HepG2 (cell line): ENCODE data around the gene TPGS1. TPM values are rescaled to one million over a fixed set of nuclear protein-coding genes. Genes with fewer than 3 reads are reported as not detected.

Source experiments
- CENPX ChIP-seq: sonication (generic); formaldehyde crosslinking; IDR thresholded peaks from 2 replicates; pipeline ENCODE4 v1.9.0; 2021; ENCODE audit warnings: mild to moderate bottlenecking, missing genetic modification reagents, moderate library complexity
- EEA1 ChIP-seq: sonication (generic); formaldehyde crosslinking; IDR thresholded peaks from 2 replicates; pipeline ENCODE4 v1.5.1; 2020; ENCODE audit warnings: mild to moderate bottlenecking, missing genetic modification reagents, borderline replicate concordance
- HDAC1 ChIP-seq: sonication (generic); formaldehyde crosslinking; IDR thresholded peaks from 2 replicates; pipeline ENCODE4 v1.5.1; 2020; ENCODE audit warnings: mild to moderate bottlenecking, missing genetic modification reagents
- IKZF4 ChIP-seq: sonication (generic); formaldehyde crosslinking; IDR thresholded peaks from 2 replicates; pipeline ENCODE4 v1.5.1; 2020; ENCODE audit warnings: borderline replicate concordance, mild to moderate bottlenecking, low read depth, missing genetic modification reagents; ENCODE audit errors: not compliant biosample characterization
- KDM1A ChIP-seq: IDR thresholded peaks from 2 replicates; pipeline ENCODE4 v1.6.1; 2016; ENCODE audit warnings: missing compliant biosample characterization
- MEIS2 ChIP-seq: sonication (generic); formaldehyde crosslinking; IDR thresholded peaks from 2 replicates; pipeline ENCODE4 v1.9.0; 2021; ENCODE audit warnings: mild to moderate bottlenecking, missing genetic modification reagents
- NONO ChIP-seq, 2 experiments: fragments of 450-650 bp in 1 of 2; sonication (generic) in 1 of 2; formaldehyde crosslinking in 1 of 2; IDR thresholded peaks in 1 of 2; conservative IDR thresholded peaks in 1 of 2; 2 replicates each; pipeline versions ENCODE4 v1.6.1 to v1.8.0; 2017 to 2022; ENCODE audit warnings: mild to moderate bottlenecking in 1 of 2, missing genetic modification reagents in 1 of 2, moderate library complexity in 1 of 2
- RNF2 ChIP-seq: fragments of 450-650 bp; conservative IDR thresholded peaks from 2 replicates; pipeline ENCODE4 v1.6.1; 2016; ENCODE audit warnings: low read depth
- SIN3A ChIP-seq: IDR thresholded peaks from 2 replicates; pipeline ENCODE4 v1.6.1; 2011; ENCODE audit warnings: low read depth, mild to moderate bottlenecking, control low read depth, low read length, borderline replicate concordance
- ZBTB8A ChIP-seq: sonication (generic); formaldehyde crosslinking; IDR thresholded peaks from 2 replicates; pipeline ENCODE4 v1.4.0; 2020; ENCODE audit warnings: mild to moderate bottlenecking, low read depth, missing genetic modification reagents, borderline replicate concordance
- ZNF557 ChIP-seq: sonication (generic); formaldehyde crosslinking; IDR thresholded peaks from 2 replicates; pipeline ENCODE4 v1.4.0; 2020; ENCODE audit warnings: missing genetic modification reagents
- ZNF574 ChIP-seq: sonication (generic); formaldehyde crosslinking; IDR thresholded peaks from 2 replicates; pipeline ENCODE4 v1.4.0; 2020; ENCODE audit warnings: missing genetic modification reagents
- ZNF576 ChIP-seq: sonication (generic); formaldehyde crosslinking; IDR thresholded peaks from 2 replicates; pipeline ENCODE4 v1.4.0; 2020; ENCODE audit warnings: mild to moderate bottlenecking, missing genetic modification reagents
- ZNF607 ChIP-seq: sonication (generic); formaldehyde crosslinking; IDR thresholded peaks from 2 replicates; pipeline ENCODE4 v1.5.1; 2020; ENCODE audit warnings: missing genetic modification reagents, mild to moderate bottlenecking, borderline replicate concordance
- ZNF614 ChIP-seq: IDR thresholded peaks from 2 replicates; pipeline ENCODE4 v1.6.1; 2018; ENCODE audit warnings: missing biosample characterization, missing genetic modification reagents, inconsistent platforms, borderline replicate concordance
- ZSCAN30 ChIP-seq: sonication (generic); formaldehyde crosslinking; IDR thresholded peaks from 2 replicates; pipeline ENCODE4 v1.5.0; 2020; ENCODE audit warnings: mild to moderate bottlenecking, missing genetic modification reagents
- polyA plus RNA-seq, 8 experiments: library from polyadenylated mRNA; depleted of rRNA in 3 of 8; stranded (reverse) in 7 of 8; unstranded in 1 of 8; fragments of >200 nt; fragmentation: Illumina TruSeq in 4 of 8; extraction: Trizol in 4 of 8; gene quantifications; 2 replicates each; pipeline versions ENCODE4 v1.2.1 to v1.2.3, GENCODE V29; 2011 to 2016; ENCODE audit warnings: low read depth in 4 of 8, missing spikeins in 1 of 8, mixed read lengths in 1 of 8; ENCODE audit not compliant: insufficient read depth in 1 of 8
- total RNA-seq, 5 experiments: library from RNA; depleted of rRNA; stranded (reverse); fragments of >200 nt; fragmentation: Illumina TruSeq; extraction: Trizol; gene quantifications; 2 replicates each; pipeline ENCODE4 v1.2.3, GENCODE V29; 2016; ENCODE audit warnings: low read depth in 1 of 5
- TF ChIP-seq, protein P1 (sequence below): sonication (generic); formaldehyde crosslinking; IDR thresholded peaks from 2 replicates; pipeline ENCODE4 v1.4.0; 2020; ENCODE audit warnings: mild to moderate bottlenecking, missing genetic modification reagents
- TF ChIP-seq, protein P2 (sequence below): sonication (generic); formaldehyde crosslinking; IDR thresholded peaks from 2 replicates; pipeline ENCODE4 v1.9.0; 2022; ENCODE audit warnings: missing genetic modification reagents, mild to moderate bottlenecking, borderline replicate concordance

Gene TPGS1
- total and polyA plus RNA-seq, 2 of the 13 experiments (the other 11 are each of a cell fraction or from before 2014, with no cell fraction given): 1.1 to 6.2 TPM

GRCh38 chr19:507286-508203 lies at the start of gene TPGS1 (continued):
- peak; percentile 47 for TF ChIP-seq IKZF4 (CRISPR knock-in tag)
- no peak for TF ChIP-seq CENPX
- no peak for TF ChIP-seq EEA1 (CRISPR knock-in tag)
- TF ChIP-seq ZNF557 (CRISPR knock-in tag): no peak
- TF ChIP-seq SIN3A: no peak
- no peak for TF ChIP-seq ZNF576 (CRISPR knock-in tag)
- TF ChIP-seq ZNF574: peak; percentile 95
- TF ChIP-seq ZNF607: peak; percentile 92; the same call in 1 of the 2 replicates
- TF ChIP-seq KDM1A: no peak
- TF ChIP-seq, protein P1, sequence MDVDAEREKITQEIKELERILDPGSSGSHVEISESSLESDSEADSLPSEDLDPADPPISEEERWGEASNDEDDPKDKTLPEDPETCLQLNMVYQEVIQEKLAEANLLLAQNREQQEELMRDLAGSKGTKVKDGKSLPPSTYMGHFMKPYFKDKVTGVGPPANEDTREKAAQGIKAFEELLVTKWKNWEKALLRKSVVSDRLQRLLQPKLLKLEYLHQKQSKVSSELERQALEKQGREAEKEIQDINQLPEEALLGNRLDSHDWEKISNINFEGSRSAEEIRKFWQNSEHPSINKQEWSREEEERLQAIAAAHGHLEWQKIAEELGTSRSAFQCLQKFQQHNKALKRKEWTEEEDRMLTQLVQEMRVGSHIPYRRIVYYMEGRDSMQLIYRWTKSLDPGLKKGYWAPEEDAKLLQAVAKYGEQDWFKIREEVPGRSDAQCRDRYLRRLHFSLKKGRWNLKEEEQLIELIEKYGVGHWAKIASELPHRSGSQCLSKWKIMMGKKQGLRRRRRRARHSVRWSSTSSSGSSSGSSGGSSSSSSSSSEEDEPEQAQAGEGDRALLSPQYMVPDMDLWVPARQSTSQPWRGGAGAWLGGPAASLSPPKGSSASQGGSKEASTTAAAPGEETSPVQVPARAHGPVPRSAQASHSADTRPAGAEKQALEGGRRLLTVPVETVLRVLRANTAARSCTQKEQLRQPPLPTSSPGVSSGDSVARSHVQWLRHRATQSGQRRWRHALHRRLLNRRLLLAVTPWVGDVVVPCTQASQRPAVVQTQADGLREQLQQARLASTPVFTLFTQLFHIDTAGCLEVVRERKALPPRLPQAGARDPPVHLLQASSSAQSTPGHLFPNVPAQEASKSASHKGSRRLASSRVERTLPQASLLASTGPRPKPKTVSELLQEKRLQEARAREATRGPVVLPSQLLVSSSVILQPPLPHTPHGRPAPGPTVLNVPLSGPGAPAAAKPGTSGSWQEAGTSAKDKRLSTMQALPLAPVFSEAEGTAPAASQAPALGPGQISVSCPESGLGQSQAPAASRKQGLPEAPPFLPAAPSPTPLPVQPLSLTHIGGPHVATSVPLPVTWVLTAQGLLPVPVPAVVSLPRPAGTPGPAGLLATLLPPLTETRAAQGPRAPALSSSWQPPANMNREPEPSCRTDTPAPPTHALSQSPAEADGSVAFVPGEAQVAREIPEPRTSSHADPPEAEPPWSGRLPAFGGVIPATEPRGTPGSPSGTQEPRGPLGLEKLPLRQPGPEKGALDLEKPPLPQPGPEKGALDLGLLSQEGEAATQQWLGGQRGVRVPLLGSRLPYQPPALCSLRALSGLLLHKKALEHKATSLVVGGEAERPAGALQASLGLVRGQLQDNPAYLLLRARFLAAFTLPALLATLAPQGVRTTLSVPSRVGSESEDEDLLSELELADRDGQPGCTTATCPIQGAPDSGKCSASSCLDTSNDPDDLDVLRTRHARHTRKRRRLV (CRISPR knock-in tag): no peak; the same call in 1 of the 2 replicates
- no peak; the same call in 1 of the 2 replicates for TF ChIP-seq ZNF614 (CRISPR knock-in tag)
- no peak for TF ChIP-seq NONO (IDR thresholded peaks at IDR 0.05)
- no peak; the same call in 1 of the 2 replicates for TF ChIP-seq NONO (CRISPR knock-in tag; conservative IDR thresholded peaks at IDR 0.05)
- TF ChIP-seq MEIS2: no peak; the same call in 1 of the 2 replicates
- TF ChIP-seq ZBTB8A (CRISPR knock-in tag): no peak
- TF ChIP-seq ZSCAN30: no peak; the same call in 1 of the 2 replicates
- peak; percentile 58; the same call in 1 of the 2 replicates for TF ChIP-seq HDAC1 (CRISPR knock-in tag)
- TF ChIP-seq, protein P2, sequence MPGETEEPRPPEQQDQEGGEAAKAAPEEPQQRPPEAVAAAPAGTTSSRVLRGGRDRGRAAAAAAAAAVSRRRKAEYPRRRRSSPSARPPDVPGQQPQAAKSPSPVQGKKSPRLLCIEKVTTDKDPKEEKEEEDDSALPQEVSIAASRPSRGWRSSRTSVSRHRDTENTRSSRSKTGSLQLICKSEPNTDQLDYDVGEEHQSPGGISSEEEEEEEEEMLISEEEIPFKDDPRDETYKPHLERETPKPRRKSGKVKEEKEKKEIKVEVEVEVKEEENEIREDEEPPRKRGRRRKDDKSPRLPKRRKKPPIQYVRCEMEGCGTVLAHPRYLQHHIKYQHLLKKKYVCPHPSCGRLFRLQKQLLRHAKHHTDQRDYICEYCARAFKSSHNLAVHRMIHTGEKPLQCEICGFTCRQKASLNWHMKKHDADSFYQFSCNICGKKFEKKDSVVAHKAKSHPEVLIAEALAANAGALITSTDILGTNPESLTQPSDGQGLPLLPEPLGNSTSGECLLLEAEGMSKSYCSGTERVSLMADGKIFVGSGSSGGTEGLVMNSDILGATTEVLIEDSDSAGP (CRISPR knock-in tag): peak; percentile 73
- no peak for TF ChIP-seq RNF2
